Neural cell (in vitro differentiated cells): ENCODE results near the gene SAMD4A. TPM values are rescaled to one million over a fixed set of nuclear protein-coding genes. Genes with fewer than 3 reads are reported as not detected.

ENCODE experiments used
- H2AFZ ChIP-seq: fragments of 200-600, 300-800 bp; sonication (generic), shearing (Covaris generic); 2 replicates; pipeline ENCODE4 v1.6.0; 2014; ENCODE audit warnings: low read depth, mild to moderate bottlenecking, antibody characterized with exemption, low read length, moderate library complexity
- H3F3A ChIP-seq: fragments of 200-600 bp; shearing (Covaris generic); 2 replicates; pipeline ENCODE4 v1.6.1; 2016; ENCODE audit warnings: mild to moderate bottlenecking, moderate library complexity, mixed read lengths, antibody characterized with exemption, low read length; ENCODE audit not compliant: insufficient read depth, poor library complexity, severe bottlenecking
- H3K27ac ChIP-seq: fragments of 200-600, 300-800 bp; sonication (generic), shearing (Covaris generic); 2 replicates; pipeline ENCODE4 v1.5.1; 2014; ENCODE audit warnings: mild to moderate bottlenecking, low read length, moderate library complexity
- H3K27me3 ChIP-seq: fragments of 300-800, 200-600 bp; sonication (generic), shearing (Covaris generic); 2 replicates; pipeline ENCODE4 v1.6.0; 2014; ENCODE audit warnings: mild to moderate bottlenecking, low read depth, low read length, moderate library complexity; ENCODE audit not compliant: insufficient read depth
- H3K36me3 ChIP-seq: fragments of 300-800, 200-600 bp; sonication (generic), shearing (Covaris generic); 2 replicates; pipeline ENCODE4 v1.5.1; 2014; ENCODE audit warnings: mild to moderate bottlenecking, antibody characterized with exemption, low read length, moderate library complexity; ENCODE audit not compliant: insufficient read depth
- H3K4me2 ChIP-seq: fragments of 300-800, 200-600 bp; sonication (generic), shearing (Covaris generic); 2 replicates; pipeline ENCODE4 v1.6.0; 2014; ENCODE audit warnings: mild to moderate bottlenecking, low read length
- H3K4me3 ChIP-seq: fragments of 300-800, 200-600 bp; sonication (generic), shearing (Covaris generic); 2 replicates; pipeline ENCODE4 v1.5.1; 2014; ENCODE audit warnings: mild to moderate bottlenecking, low read length, moderate library complexity
- H3K79me2 ChIP-seq: fragments of 200-600 bp; shearing (Covaris generic); replicated peaks from 2 replicates; pipeline ENCODE4 v1.6.0; 2014; ENCODE audit warnings: mild to moderate bottlenecking, low read length, moderate library complexity; ENCODE audit not compliant: insufficient read depth
- H3K9ac ChIP-seq: fragments of 300-800, 200-600 bp; sonication (generic), shearing (Covaris generic); 2 replicates; pipeline ENCODE4 v1.6.1; 2016; ENCODE audit warnings: mild to moderate bottlenecking, low read length, mixed read lengths
- H3K9me2 ChIP-seq: fragments of 200-600 bp; shearing (Covaris generic); 2 replicates; pipeline ENCODE4 v1.6.1; 2016; ENCODE audit warnings: mild to moderate bottlenecking, low read length, mixed read lengths; ENCODE audit not compliant: insufficient read depth
- H3K9me3 ChIP-seq: fragments of 200-600, 300-800 bp; sonication (generic), shearing (Covaris generic); 2 replicates; pipeline ENCODE4 v1.6.1; 2016; ENCODE audit warnings: mild to moderate bottlenecking, mixed run types, low read length, moderate library complexity, mixed read lengths
- H4K20me1 ChIP-seq: fragments of 200-600 bp; shearing (Covaris generic); 2 replicates; pipeline ENCODE4 v1.6.1; 2016; ENCODE audit warnings: mild to moderate bottlenecking, mixed run types; ENCODE audit not compliant: insufficient read depth
- EP300 ChIP-seq: fragments of 450-650 bp; conservative IDR thresholded peaks from 2 replicates; pipeline ENCODE4 v1.6.1; 2014; ENCODE audit warnings: antibody characterized with exemption, mild to moderate bottlenecking, moderate library complexity; ENCODE audit not compliant: poor library complexity, severe bottlenecking
- EZH2 ChIP-seq: fragments of 200-600, 300-800 bp; shearing (Covaris generic), sonication (generic); IDR thresholded peaks from 2 replicates; pipeline ENCODE4 v1.6.1; 2014; ENCODE audit warnings: antibody characterized with exemption, low read length, borderline replicate concordance, mild to moderate bottlenecking; ENCODE audit not compliant: insufficient read depth, poor library complexity, severe bottlenecking
- MXI1 ChIP-seq: fragments of 450-650 bp; conservative IDR thresholded peaks from 2 replicates; pipeline ENCODE4 v1.6.1; 2014; ENCODE audit warnings: antibody characterized with exemption, mild to moderate bottlenecking; ENCODE audit not compliant: poor library complexity, severe bottlenecking
- POLR2AphosphoS5 ChIP-seq: IDR thresholded peaks from 2 replicates; pipeline ENCODE4 v1.6.1; 2012
- RAD21 ChIP-seq: fragments of 450-650 bp; conservative IDR thresholded peaks from 2 replicates; pipeline ENCODE4 v1.6.1; 2014; ENCODE audit warnings: antibody characterized with exemption, mild to moderate bottlenecking, moderate library complexity
- REST ChIP-seq: IDR thresholded peaks from 2 replicates; pipeline ENCODE4 v1.6.1; 2012; ENCODE audit warnings: borderline replicate concordance
- SMC3 ChIP-seq: fragments of 450-650 bp; conservative IDR thresholded peaks from 2 replicates; pipeline ENCODE4 v1.6.1; 2014; ENCODE audit warnings: antibody characterized with exemption, mild to moderate bottlenecking, moderate library complexity; ENCODE audit not compliant: poor library complexity
- TAF1 ChIP-seq: IDR thresholded peaks from 2 replicates; pipeline ENCODE4 v1.6.1; 2012; ENCODE audit warnings: low read depth
- polyA plus RNA-seq: library from polyadenylated mRNA; depleted of rRNA; stranded (reverse); fragments of >200 nt; gene quantifications from 2 replicates; pipeline ENCODE4 v1.2.3, GENCODE V29; 2014
- TF ChIP-seq, protein P1 (sequence below): fragments of 450-650 bp; IDR thresholded peaks from 2 replicates; pipeline ENCODE4 v1.5.1; 2014; ENCODE audit warnings: antibody characterized with exemption, mild to moderate bottlenecking, moderate library complexity; ENCODE audit not compliant: poor library complexity, severe bottlenecking

SAMD4A gene
- polyA plus RNA-seq, 1 donor from 2014 or later: 1.0 TPM

GRCh38 chr14:54816450-54816849, 249.5 kb downstream of the SAMD4A start:
- Histone ChIP-seq H3K9me3 (no peaks in the 10 kb centered on the region), H3K27ac (no peak overlapping the region), H3K79me2 (no peaks in the 10 kb centered on the region), H3K4me3 (no peak overlapping the region), H3K27me3 (no peaks in the 10 kb centered on the region), H3K9me2 (no peaks in the 10 kb centered on the region), H3K9ac (no peak overlapping the region), H2AFZ (no peak overlapping the region), H3F3A (no peaks in the 10 kb centered on the region), H3K4me2 (no peak overlapping the region), H4K20me1 (no peaks in the 10 kb centered on the region), H3K36me3 (no peaks in the 10 kb centered on the region)
- TF ChIP-seq RAD21: no peak
- TF ChIP-seq MXI1: no peak
- TF ChIP-seq, protein P1, sequence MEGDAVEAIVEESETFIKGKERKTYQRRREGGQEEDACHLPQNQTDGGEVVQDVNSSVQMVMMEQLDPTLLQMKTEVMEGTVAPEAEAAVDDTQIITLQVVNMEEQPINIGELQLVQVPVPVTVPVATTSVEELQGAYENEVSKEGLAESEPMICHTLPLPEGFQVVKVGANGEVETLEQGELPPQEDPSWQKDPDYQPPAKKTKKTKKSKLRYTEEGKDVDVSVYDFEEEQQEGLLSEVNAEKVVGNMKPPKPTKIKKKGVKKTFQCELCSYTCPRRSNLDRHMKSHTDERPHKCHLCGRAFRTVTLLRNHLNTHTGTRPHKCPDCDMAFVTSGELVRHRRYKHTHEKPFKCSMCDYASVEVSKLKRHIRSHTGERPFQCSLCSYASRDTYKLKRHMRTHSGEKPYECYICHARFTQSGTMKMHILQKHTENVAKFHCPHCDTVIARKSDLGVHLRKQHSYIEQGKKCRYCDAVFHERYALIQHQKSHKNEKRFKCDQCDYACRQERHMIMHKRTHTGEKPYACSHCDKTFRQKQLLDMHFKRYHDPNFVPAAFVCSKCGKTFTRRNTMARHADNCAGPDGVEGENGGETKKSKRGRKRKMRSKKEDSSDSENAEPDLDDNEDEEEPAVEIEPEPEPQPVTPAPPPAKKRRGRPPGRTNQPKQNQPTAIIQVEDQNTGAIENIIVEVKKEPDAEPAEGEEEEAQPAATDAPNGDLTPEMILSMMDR: no peak
- TF ChIP-seq POLR2AphosphoS5: no peak
- no peak for TF ChIP-seq EP300
- no peak for TF ChIP-seq EZH2
- no peak for TF ChIP-seq SMC3
- TF ChIP-seq REST: no peak

- Histone ChIP-seq H3K9me3 (no peaks in the 10 kb centered on the region), H3F3A (no peaks in the 10 kb centered on the region), H3K27ac (no peak overlapping the region), H3K4me2 (no peak overlapping the region), H3K4me3 (no peak overlapping the region), H3K9me2 (no peaks in the 10 kb centered on the region), H4K20me1 (no peaks in the 10 kb centered on the region), H3K79me2 (no peaks in the 10 kb centered on the region), H3K9ac (no peak overlapping the region), H3K27me3 (no peaks in the 10 kb centered on the region), H2AFZ (no peak overlapping the region), H3K36me3 (no peaks in the 10 kb centered on the region)
- TF ChIP-seq REST (no peak), MXI1 (no peak), EZH2 (no peak), TAF1 (no peak), RAD21 (no peak), EP300 (no peak), SMC3 (no peak), POLR2AphosphoS5 (no peak)
- TF ChIP-seq, protein P1: no peak
These were observed 250.6 kb downstream of the SAMD4A start for GRCh38 chr14:54817506-54817905.
